ENCODE measurements around the gene ROS1. TPM values are rescaled to one million over a fixed set of nuclear protein-coding genes. Genes with fewer than 3 reads are reported as not detected.

Gene ROS1
- total RNA-seq, 2 experiments from 2014 or later, result not detected

GRCh38 chr6:117399924-117400323 is 25.8 kb downstream of the ROS1 start:
- Mint-ChIP-seq H3K4me1 (ENCODE audit: low read depth) (no peaks in the 10 kb centered on the region), H3K27ac (no peak overlapping the region), H3K36me3 (ENCODE audit: low read depth) (no peaks in the 10 kb centered on the region), H3K9me3 (no peaks in the 10 kb centered on the region), H3K27me3 (peaks cover 14% of the 10 kb centered on the region), H3K4me3 (no peak overlapping the region)
- no peak for ATAC-seq (ENCODE audit: poor library complexity)
- Histone ChIP-seq H3K36me3 (ENCODE audit: insufficient read depth, low read length) (no peaks in the 10 kb centered on the region), H3K9me3 (ENCODE audit: control insufficient read depth in 1 of 2, insufficient read depth in 1 of 2, low read length in 2 of 2) (no peaks in the 10 kb centered on the region), H3K4me3 (ENCODE audit: low read length) (no peak overlapping the region), H3K27ac (ENCODE audit: low read depth in 1 of 2, low read length in 2 of 2) (no peak overlapping the region), H3K4me1 (ENCODE audit: insufficient read depth, low read length) (no peaks in the 10 kb centered on the region), H3K27me3 (ENCODE audit: control insufficient read depth in 1 of 2, insufficient read depth in 2 of 2, low read length in 2 of 2) (peaks cover 0 to 6% of the 10 kb centered on the region in 2 experiments)
- no peak for DNase-seq
- TF ChIP-seq, protein P1, sequence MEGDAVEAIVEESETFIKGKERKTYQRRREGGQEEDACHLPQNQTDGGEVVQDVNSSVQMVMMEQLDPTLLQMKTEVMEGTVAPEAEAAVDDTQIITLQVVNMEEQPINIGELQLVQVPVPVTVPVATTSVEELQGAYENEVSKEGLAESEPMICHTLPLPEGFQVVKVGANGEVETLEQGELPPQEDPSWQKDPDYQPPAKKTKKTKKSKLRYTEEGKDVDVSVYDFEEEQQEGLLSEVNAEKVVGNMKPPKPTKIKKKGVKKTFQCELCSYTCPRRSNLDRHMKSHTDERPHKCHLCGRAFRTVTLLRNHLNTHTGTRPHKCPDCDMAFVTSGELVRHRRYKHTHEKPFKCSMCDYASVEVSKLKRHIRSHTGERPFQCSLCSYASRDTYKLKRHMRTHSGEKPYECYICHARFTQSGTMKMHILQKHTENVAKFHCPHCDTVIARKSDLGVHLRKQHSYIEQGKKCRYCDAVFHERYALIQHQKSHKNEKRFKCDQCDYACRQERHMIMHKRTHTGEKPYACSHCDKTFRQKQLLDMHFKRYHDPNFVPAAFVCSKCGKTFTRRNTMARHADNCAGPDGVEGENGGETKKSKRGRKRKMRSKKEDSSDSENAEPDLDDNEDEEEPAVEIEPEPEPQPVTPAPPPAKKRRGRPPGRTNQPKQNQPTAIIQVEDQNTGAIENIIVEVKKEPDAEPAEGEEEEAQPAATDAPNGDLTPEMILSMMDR (IDR thresholded peaks at IDR 0.05), result no peak
- intact Hi-C loops (cut with DNase I, micrococcal nuclease), result no loop called here
- CTCF ChIA-PET, result interaction anchor here (0.7 to 1.3 kb wide), 2 partner anchors 11 to 17 kb away, joined by 3 read pairs; no protein-coding TSS in a partner anchor
- POLR2A ChIA-PET, result interaction anchor here (1.3 kb wide), 1 partner anchor 19 kb away, joined by 3 read pairs; no protein-coding TSS in a partner anchor

GRCh38 chr6:117399126-117399525 is 26.6 kb downstream of the ROS1 start:
- Histone ChIP-seq H3K27ac (ENCODE audit: low read depth in 1 of 2, low read length in 2 of 2) (no peak overlapping the region), H3K4me3 (ENCODE audit: low read length) (no peak overlapping the region), H3K9me3 (ENCODE audit: control insufficient read depth in 1 of 2, insufficient read depth in 1 of 2, low read length in 2 of 2) (no peaks in the 10 kb centered on the region), H3K27me3 (ENCODE audit: control insufficient read depth in 1 of 2, insufficient read depth in 2 of 2, low read length in 2 of 2) (peaks cover 0 to 6% of the 10 kb centered on the region in 2 experiments), H3K36me3 (ENCODE audit: insufficient read depth, low read length) (no peaks in the 10 kb centered on the region), H3K4me1 (ENCODE audit: insufficient read depth, low read length) (no peaks in the 10 kb centered on the region)
- Mint-ChIP-seq H3K27me3 (peaks cover 15% of the 10 kb centered on the region), H3K36me3 (ENCODE audit: low read depth) (no peaks in the 10 kb centered on the region), H3K9me3 (no peaks in the 10 kb centered on the region), H3K4me1 (ENCODE audit: low read depth) (no peaks in the 10 kb centered on the region), H3K27ac (no peak overlapping the region), H3K4me3 (no peak overlapping the region)
- DNase-seq (no peak), ATAC-seq (ENCODE audit: poor library complexity) (no peak)
- intact Hi-C loops (cut with DNase I, micrococcal nuclease), result no loop called here
- ChIA-PET CTCF (no interaction called here), POLR2A (interaction anchor here (1.3 kb wide), 1 partner anchor 18 kb away, joined by 3 read pairs; no protein-coding TSS in a partner anchor)
- TF ChIP-seq, protein P1 (IDR thresholded peaks at IDR 0.05), result no peak

GRCh38 chr6:117397536-117398227 is 28.1 kb downstream of the ROS1 start:
- H3K36me3 ChIP-seq (ENCODE audit: insufficient read depth, low read length), result no peaks in the 10 kb centered on the region
- TF ChIP-seq, protein P1 (IDR thresholded peaks at IDR 0.05), result no peak
- no peak for DNase-seq
- H3K4me1 ChIP-seq (ENCODE audit: insufficient read depth, low read length), result no peaks in the 10 kb centered on the region
- no peak overlapping the region for H3K27ac Mint-ChIP-seq
- no peaks in the 10 kb centered on the region for H3K9me3 Mint-ChIP-seq
- ChIA-PET POLR2A (no interaction called here), CTCF (interaction anchor here (0.7 kb wide), 1 partner anchor 56 kb away, joined by 3 read pairs; no protein-coding TSS in a partner anchor)
- H3K27ac ChIP-seq (ENCODE audit: low read depth in 1 of 2, low read length in 2 of 2), result no peak overlapping the region
- H3K27me3 Mint-ChIP-seq, result peaks cover 18% of the 10 kb centered on the region
- no peak overlapping the region for H3K4me3 Mint-ChIP-seq
- no peak for ATAC-seq (ENCODE audit: poor library complexity)
- H3K4me3 ChIP-seq (ENCODE audit: low read length), result no peak overlapping the region
- H3K9me3 ChIP-seq (ENCODE audit: control insufficient read depth in 1 of 2, insufficient read depth in 1 of 2, low read length in 2 of 2), result no peaks in the 10 kb centered on the region
- peaks cover 0 to 6% of the 10 kb centered on the region in 2 experiments for H3K27me3 ChIP-seq (ENCODE audit: control insufficient read depth in 1 of 2, insufficient read depth in 2 of 2, low read length in 2 of 2)
- no peaks in the 10 kb centered on the region for H3K4me1 Mint-ChIP-seq (ENCODE audit: low read depth)
- intact Hi-C loops (cut with DNase I, micrococcal nuclease), result no loop called here
- no peaks in the 10 kb centered on the region for H3K36me3 Mint-ChIP-seq (ENCODE audit: low read depth)
